Activated CD8-positive, alpha-beta memory T cell treated with anti-CD3 and anti-CD28 coated beads for 4 hours (primary cell): Measurements from ENCODE around the gene KITLG.
"Not testable (repeated sequence)": the region's sequence is repeated elsewhere in the genome, so short reads cannot be mapped to it uniquely, and the experiment has no call there.

ENCODE experiments used
- DNase-seq, 2 donors: peaks; one replicate each; pipeline ENCODE4 v3.0.0-alpha.2; 2020; ENCODE audit warnings: low read depth in 2 of 2

KITLG gene

DNA sequence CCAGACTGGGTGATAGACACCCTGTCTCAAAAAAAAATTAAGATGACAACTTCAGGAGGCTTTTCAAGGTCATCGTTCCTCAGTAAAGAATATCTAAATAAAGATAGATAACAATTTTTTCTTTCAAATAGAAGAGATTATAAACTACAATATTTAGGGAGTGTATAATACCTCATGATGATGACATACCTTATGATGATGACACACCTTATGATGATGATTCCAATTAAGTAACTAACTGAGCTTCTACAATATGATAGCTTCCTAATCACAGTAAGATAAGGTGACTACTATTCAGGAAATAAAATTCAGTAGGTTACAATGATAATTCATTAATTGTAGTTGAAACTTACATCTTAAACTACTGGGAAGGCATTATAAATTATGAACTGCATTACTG, 40.4 kb downstream of the KITLG start:
- no peak for DNase-seq

DNA sequence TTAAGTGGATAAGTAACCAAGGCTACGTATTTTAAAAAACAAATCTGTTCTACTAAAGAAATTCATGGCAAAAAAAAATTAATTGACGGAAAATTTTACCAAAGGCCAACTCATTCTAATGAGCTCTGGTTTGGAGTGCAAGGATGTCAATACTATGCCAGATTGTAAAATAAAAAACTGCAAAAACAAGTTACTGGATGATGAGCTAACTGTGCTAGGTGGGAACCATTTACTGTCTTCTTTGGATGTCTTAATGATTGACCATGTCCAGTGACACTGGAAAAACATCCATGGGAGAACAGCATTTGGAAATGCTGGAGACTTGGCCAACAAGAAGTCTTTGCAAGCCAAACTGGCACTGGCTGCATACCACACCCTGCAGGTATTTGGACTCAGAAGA, 41.6 kb downstream of the KITLG start:
- no peak for DNase-seq

GRCh38 chr12:88538250-88538649, 42.0 kb downstream of the KITLG start:
- no peak for DNase-seq

GRCh38 chr12:88530868-88531267, 49.4 kb downstream of the KITLG start:
- no peak for DNase-seq

GRCh38 chr12:88529531-88530488, 50.5 kb downstream of the KITLG start:
- no peak for DNase-seq

DNA sequence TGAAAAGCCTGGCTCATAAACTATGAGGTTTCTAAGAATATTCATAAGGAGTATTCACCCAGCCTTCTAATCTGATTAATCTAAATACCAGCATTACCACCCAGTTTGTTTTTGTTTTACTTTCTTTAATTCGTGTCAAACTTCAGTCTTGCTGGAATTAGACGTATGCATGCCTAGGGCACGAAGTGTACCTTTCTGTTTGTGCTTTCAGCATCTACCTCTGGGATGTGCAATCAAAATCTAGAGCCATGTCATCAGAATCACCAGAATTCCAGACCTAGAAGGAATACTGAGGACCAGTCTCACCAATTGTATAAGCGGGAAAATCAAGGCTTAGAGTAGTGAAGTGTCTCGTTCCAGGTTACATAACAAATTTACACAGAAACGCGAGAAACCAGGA, 57.3 kb downstream of the KITLG start:
- DNase-seq, result no peak

DNA sequence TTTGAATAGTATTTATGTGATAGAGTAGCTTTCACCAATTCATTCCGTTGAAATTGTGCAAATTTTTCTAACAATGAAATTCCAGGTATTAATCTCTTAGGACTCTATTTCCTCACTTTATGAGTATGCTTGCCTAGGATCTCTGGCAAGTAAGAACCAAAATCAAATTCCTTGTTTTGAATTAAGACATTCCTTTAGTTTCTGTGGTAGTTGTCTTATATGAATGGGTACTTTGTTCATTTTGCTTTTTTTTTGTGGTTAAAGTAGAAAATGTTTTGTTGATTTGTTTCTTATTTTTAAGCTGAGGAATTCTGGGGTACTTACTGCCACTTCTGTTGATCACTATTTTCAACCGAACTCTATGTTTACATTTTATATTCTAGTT, 59.8 kb downstream of the KITLG start:
- no peak for DNase-seq

DNA sequence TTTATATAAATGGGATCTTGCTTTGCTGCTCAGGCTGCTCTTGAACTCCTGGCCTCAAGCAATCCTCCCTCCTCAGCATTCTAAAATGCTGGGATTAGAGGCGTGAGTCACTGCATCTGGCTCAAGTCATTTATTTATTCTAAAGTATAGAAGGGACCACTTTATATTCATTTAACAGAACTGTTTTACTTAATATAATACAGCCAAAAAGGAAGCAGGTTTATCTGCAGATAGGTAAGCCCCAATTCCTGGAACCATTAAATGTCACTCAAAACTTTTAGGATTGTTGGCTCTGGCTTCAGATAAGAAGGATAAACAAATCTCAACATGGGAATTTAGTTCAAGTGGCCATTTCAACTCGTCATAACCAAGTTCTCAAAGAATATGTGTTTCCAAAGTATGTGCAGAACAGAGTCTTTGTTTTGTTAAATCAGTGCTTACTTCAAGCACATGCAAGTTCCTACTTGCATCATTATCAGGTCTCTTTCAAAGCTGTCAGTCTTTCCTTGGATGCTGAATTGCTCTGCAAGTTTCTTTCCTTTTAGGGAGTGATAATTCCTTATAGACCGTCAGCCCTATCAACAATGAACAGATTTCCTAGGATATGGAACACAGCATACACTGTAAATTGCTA, 60.4 kb downstream of the KITLG start:
- no peak for DNase-seq

- no peak for DNase-seq
Measured at GRCh38 chr12:88518863-88519403, 61.3 kb downstream of the KITLG start.

GRCh38 chr12:88516811-88517210, 63.5 kb downstream of the KITLG start:
- DNase-seq, result no peak

GRCh38 chr12:88510843-88511242, 69.4 kb downstream of the KITLG start:
- DNase-seq, result no peak

DNA sequence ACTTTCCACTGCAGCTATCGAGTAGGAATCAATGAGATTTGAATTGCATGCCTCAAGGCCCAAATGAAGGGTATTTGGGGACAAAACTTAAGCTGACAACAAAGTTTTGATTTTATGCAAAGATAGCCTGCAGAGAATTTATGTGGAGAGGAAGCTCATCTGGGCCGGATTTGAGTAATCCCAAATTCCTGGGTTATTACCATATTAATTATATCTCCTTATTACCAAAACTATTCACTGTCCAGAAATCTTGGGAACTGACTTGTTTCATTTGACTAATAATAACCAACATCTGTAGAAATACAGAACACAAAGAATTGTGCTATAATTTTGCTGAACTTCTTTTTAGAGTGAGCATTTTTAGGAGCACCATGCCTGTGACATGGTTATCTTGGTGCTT, 70.4 kb downstream of the KITLG start:
- DNase-seq, result no peak

DNA sequence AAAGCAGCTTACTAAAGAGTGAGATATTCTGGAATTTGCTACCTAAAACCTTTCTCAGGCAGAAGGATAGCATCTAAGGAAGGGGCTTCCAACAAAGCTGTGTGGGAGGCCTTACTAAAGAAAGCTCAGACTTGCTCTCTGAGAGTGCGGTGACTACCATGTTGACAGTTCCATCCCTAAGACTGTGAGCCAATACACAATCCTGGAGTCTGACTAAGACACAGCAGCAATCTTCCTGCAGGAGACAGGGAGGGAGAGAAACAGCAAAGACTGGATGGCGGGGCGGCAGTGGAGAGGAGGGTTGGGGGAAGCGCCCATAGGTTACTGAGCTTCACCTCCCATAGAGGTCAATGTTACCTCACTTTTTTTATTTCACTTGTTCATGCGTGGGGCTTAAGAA, 70.9 kb downstream of the KITLG start:
- no peak for DNase-seq

GRCh38 chr12:88507851-88508250, 72.4 kb downstream of the KITLG start:
- not testable (repeated sequence) for DNase-seq

- no peak for DNase-seq
Measured at GRCh38 chr12:88507270-88507669, 73.0 kb downstream of the KITLG start.

GRCh38 chr12:88505696-88506095, 74.6 kb downstream of the KITLG start:
- no peak for DNase-seq

DNA sequence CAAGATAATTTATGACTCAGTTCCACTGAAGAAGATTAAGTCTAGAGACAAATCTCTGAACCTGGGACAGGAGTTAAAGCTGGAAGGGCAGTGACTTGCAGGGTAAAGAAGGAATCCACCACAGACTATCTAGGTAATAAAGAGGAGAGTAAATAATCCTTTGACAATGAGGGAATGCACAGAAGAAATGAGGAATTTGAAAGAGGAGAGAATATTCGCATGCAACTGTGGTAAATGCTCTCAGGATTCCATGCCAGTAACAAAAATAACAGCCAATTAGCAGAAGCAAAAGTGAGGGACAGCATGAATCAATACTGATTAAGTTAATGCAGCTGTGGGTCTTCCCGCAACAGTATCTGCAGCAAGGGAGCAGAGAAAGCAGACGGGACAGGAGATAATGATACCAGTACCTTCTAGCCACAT, 77.0 kb downstream of the KITLG start:
- DNase-seq, result no peak

GRCh38 chr12:88501972-88502938, 78.0 kb downstream of the KITLG start:
- no peak for DNase-seq

DNA sequence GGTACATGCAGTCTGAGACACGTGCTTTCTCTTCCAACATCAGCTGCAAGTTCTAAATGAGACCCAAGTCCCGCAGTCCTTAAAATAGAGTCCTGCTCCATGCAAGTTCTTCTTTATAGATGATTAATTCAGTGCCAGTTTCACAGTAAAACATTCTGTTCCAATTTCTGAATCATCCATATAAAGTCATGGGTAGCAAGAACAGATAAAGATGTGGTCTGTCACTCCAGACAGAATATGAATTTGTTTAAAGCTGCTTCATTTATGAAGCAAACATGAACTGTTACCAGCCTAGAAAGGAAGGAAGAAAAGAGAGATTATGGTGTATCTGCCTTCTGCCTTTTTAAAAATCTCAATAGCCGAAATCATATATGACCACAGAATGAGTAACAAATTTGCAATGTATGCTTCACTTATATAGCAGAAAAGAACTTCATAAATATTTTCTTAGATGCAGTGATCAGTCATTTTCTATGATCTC, 83.3 kb downstream of the KITLG start:
- no peak for DNase-seq

DNA sequence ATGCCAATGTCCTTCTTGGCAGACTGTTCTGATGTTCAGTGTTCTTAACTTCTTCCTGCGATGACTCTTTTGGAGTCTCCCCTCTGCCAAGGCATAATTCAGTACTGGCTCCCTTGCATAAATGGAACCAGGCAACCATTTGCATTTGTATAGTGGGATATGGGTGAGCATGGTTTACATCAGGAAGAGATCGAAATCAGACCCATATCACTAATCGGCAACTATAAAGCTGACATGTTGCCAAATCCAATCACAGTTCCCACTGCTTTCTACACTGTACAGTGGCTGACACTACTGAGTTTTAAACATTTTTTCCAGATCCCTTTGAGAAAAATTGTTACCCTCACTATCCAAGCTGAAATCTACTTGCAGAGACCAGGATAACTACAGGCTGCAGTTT, 83.8 kb downstream of the KITLG start:
- no peak for DNase-seq

GRCh38 chr12:88495031-88495430, 85.2 kb downstream of the KITLG start:
- DNase-seq, result no peak

DNA sequence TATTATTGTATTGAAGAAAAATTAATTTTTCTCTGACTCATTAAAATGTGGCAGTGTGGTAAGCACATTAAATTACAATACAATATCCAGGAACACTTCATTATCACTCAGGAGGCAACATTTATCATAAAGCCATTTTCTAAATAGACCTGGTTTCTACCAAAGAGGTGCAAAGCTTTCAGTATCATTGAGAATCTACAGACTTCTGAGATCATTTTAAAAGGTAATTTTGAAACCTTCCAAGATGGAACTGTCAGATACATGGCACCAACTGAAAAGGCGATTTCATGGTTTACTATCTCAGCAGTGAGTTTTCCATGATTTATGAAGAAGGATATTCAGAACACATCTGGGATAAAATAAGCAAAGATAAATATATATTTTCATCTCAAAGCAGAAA, 85.8 kb downstream of the KITLG start:
- DNase-seq, result no peak
